ENCODE results near the gene NUMB. TPM values are rescaled to one million over a fixed set of nuclear protein-coding genes. Genes with fewer than 3 reads are reported as not detected.
"Not testable (repeated sequence)": the region's sequence is repeated elsewhere in the genome, so short reads cannot be mapped to it uniquely, and the experiment has no call there.

Gene NUMB
- total RNA-seq, 2 donors from 2014 or later, result 79.9 to 85.2 TPM

GRCh38 chr14:73386342-73386741, 72.0 kb downstream of the NUMB start:
- Histone ChIP-seq H3K27ac (ENCODE audit: low read depth, low read length) (no peak overlapping the region), H3K9ac (ENCODE audit: extremely low read depth, low read length, poor library complexity, severe bottlenecking) (no peak overlapping the region), H3K27me3 (ENCODE audit: control insufficient read depth, insufficient read depth, low read length, poor library complexity, severe bottlenecking) (no peaks in the 10 kb centered on the region), H3K36me3 (ENCODE audit: control insufficient read depth, insufficient read depth, low read length) (peaks cover 22% of the 10 kb centered on the region), H3K9me3 (ENCODE audit: control insufficient read depth, low read length) (no peaks in the 10 kb centered on the region), H3K4me1 (ENCODE audit: control insufficient read depth, insufficient read depth, low read length) (no peaks in the 10 kb centered on the region), H3K4me3 (ENCODE audit: low read length) (no peak overlapping the region)
- H3K27me3 Mint-ChIP-seq (ENCODE audit: insufficient read depth), result no peaks in the 10 kb centered on the region
- DNase-seq, result no peak
- H3K9me3 Mint-ChIP-seq, result peaks cover 9% of the 10 kb centered on the region
- peaks cover 26% of the 10 kb centered on the region for H3K36me3 Mint-ChIP-seq (ENCODE audit: low read depth)
- no peak overlapping the region for H3K4me3 Mint-ChIP-seq
- no peak overlapping the region for H3K27ac Mint-ChIP-seq
- no peak for TF ChIP-seq CTCF (conservative IDR thresholded peaks at IDR 0.05)
- WGBS, 2 experiments (ENCODE audit: insufficient coverage in 1 of 2, insufficient read length in 1 of 2), result 93% methylated on average over 2 of the region's 3 CpGs; no CpG with 5 or more reads in 1 of the 2 experiments
- no peaks in the 10 kb centered on the region for H3K4me1 Mint-ChIP-seq

GRCh38 chr14:73385021-73385420, 73.3 kb downstream of the NUMB start:
- not testable (repeated sequence) for H3K9me3 ChIP-seq (ENCODE audit: control insufficient read depth, low read length); H3K9ac ChIP-seq (ENCODE audit: extremely low read depth, low read length, poor library complexity, severe bottlenecking); DNase-seq; H3K9me3 Mint-ChIP-seq; H3K27me3 ChIP-seq (ENCODE audit: control insufficient read depth, insufficient read depth, low read length, poor library complexity, severe bottlenecking); H3K4me1 ChIP-seq (ENCODE audit: control insufficient read depth, insufficient read depth, low read length); H3K4me3 Mint-ChIP-seq; H3K27ac ChIP-seq (ENCODE audit: low read depth, low read length); H3K4me3 ChIP-seq (ENCODE audit: low read length); H3K4me1 Mint-ChIP-seq; H3K27me3 Mint-ChIP-seq (ENCODE audit: insufficient read depth); H3K27ac Mint-ChIP-seq
- H3K36me3 Mint-ChIP-seq (ENCODE audit: low read depth), result peaks cover 26% of the 10 kb centered on the region
- peaks cover 22% of the 10 kb centered on the region for H3K36me3 ChIP-seq (ENCODE audit: control insufficient read depth, insufficient read depth, low read length)
- WGBS, 2 experiments (ENCODE audit: insufficient coverage in 1 of 2, insufficient read length in 1 of 2), result no CpG with 5 or more reads among the region's 4 CpGs

- Histone ChIP-seq H3K36me3 (ENCODE audit: control insufficient read depth, insufficient read depth, low read length) (peaks cover 22% of the 10 kb centered on the region), H3K4me3 (ENCODE audit: low read length) (no peak overlapping the region), H3K9me3 (ENCODE audit: control insufficient read depth, low read length) (no peaks in the 10 kb centered on the region), H3K27me3 (ENCODE audit: control insufficient read depth, insufficient read depth, low read length, poor library complexity, severe bottlenecking) (no peaks in the 10 kb centered on the region), H3K4me1 (ENCODE audit: control insufficient read depth, insufficient read depth, low read length) (no peaks in the 10 kb centered on the region), H3K9ac (ENCODE audit: extremely low read depth, low read length, poor library complexity, severe bottlenecking) (no peak overlapping the region), H3K27ac (ENCODE audit: low read depth, low read length) (no peak overlapping the region)
- H3K27ac Mint-ChIP-seq, result no peak overlapping the region
- H3K9me3 Mint-ChIP-seq, result peaks cover 9% of the 10 kb centered on the region
- peaks cover 2% of the 10 kb centered on the region for H3K4me1 Mint-ChIP-seq
- no peaks in the 10 kb centered on the region for H3K27me3 Mint-ChIP-seq (ENCODE audit: insufficient read depth)
- DNase-seq, result no peak
- TF ChIP-seq CTCF (conservative IDR thresholded peaks at IDR 0.05), result no peak
- no peak overlapping the region for H3K4me3 Mint-ChIP-seq
- peaks cover 22% of the 10 kb centered on the region for H3K36me3 Mint-ChIP-seq (ENCODE audit: low read depth)
- WGBS, 2 experiments (ENCODE audit: insufficient coverage in 1 of 2, insufficient read length in 1 of 2), result 91 to 93% methylated on average over 4 of the region's 4 CpGs
Measured at GRCh38 chr14:73383356-73383755, 75.0 kb downstream of the NUMB start.

- TF ChIP-seq CTCF (conservative IDR thresholded peaks at IDR 0.05), result no peak
- H3K9me3 Mint-ChIP-seq, result peaks cover 9% of the 10 kb centered on the region
- no peaks in the 10 kb centered on the region for H3K27me3 ChIP-seq (ENCODE audit: control insufficient read depth, insufficient read depth, low read length, poor library complexity, severe bottlenecking)
- H3K4me3 ChIP-seq (ENCODE audit: low read length), result no peak overlapping the region
- no peaks in the 10 kb centered on the region for H3K27me3 Mint-ChIP-seq (ENCODE audit: insufficient read depth)
- H3K4me1 ChIP-seq (ENCODE audit: control insufficient read depth, insufficient read depth, low read length), result no peaks in the 10 kb centered on the region
- no peak overlapping the region for H3K27ac Mint-ChIP-seq
- DNase-seq, result no peak
- H3K9ac ChIP-seq (ENCODE audit: extremely low read depth, low read length, poor library complexity, severe bottlenecking), result no peak overlapping the region
- peaks cover 16% of the 10 kb centered on the region for H3K36me3 Mint-ChIP-seq (ENCODE audit: low read depth)
- H3K27ac ChIP-seq (ENCODE audit: low read depth, low read length), result no peak overlapping the region
- no peaks in the 10 kb centered on the region for H3K9me3 ChIP-seq (ENCODE audit: control insufficient read depth, low read length)
- H3K36me3 ChIP-seq (ENCODE audit: control insufficient read depth, insufficient read depth, low read length), result peaks cover 22% of the 10 kb centered on the region
- WGBS, 2 experiments (ENCODE audit: insufficient coverage in 1 of 2, insufficient read length in 1 of 2), result 94 to 95% methylated on average over 2 of the region's 2 CpGs
- no peak overlapping the region for H3K4me3 Mint-ChIP-seq
- H3K4me1 Mint-ChIP-seq, result peaks cover 2% of the 10 kb centered on the region
Measured at GRCh38 chr14:73381380-73382013, 76.8 kb downstream of the NUMB start.
